HL-60 (cell line): Measurements from ENCODE around the gene LMBR1.

Experiments used
- CTCF ChIP-seq: IDR thresholded peaks from one replicate; pipeline ENCODE4 v1.5.1; 2011; ENCODE audit warnings: low read length, control low read depth, inconsistent platforms; ENCODE audit not compliant: insufficient read depth
- GABPA ChIP-seq: IDR thresholded peaks from 2 replicates; pipeline ENCODE4 v1.6.1; 2012; ENCODE audit warnings: low read depth
- POLR2AphosphoS5 ChIP-seq: IDR thresholded peaks from 2 replicates; pipeline ENCODE4 v1.6.1; 2012; ENCODE audit warnings: low read depth
- REST ChIP-seq: IDR thresholded peaks from 2 replicates; pipeline ENCODE4 v1.6.1; 2012; ENCODE audit warnings: low read depth; ENCODE audit not compliant: insufficient replicate concordance
- SPI1 ChIP-seq: IDR thresholded peaks from 2 replicates; pipeline ENCODE4 v1.6.1; 2012; ENCODE audit warnings: low read depth, mild to moderate bottlenecking, borderline replicate concordance

- no peak for TF ChIP-seq CTCF
- TF ChIP-seq POLR2AphosphoS5 = no peak
- no peak for TF ChIP-seq GABPA
- no peak for TF ChIP-seq REST
- no peak for TF ChIP-seq SPI1
These were observed 73.2 kb downstream of the LMBR1 start for GRCh38 chr7:156819733-156820295.
